K562 (cell line): ENCODE measurements around the gene MAST4. TPM values are rescaled to one million over a fixed set of nuclear protein-coding genes. Genes with fewer than 3 reads are reported as not detected.

Experiments used
- ATAC-seq: fragments of 200-7000 bp; cut with Tn5 transposase; 3 replicates; pipeline ENCODE4 v1.9.1; 2020; ENCODE audit warnings: moderate library complexity
- BruUV-seq: library from RNA; stranded (reverse); fragments of 400-500 nt; replicated peaks from 2 replicates; lab custom pipeline; 2021; lab: Mats Ljungman, UMichigan
- CTCF ChIA-PET: fragments of 300-600 bp; formaldehyde crosslinking; extraction: SDS; loops from one replicate; lab custom pipeline; 2021; ENCODE audit warnings: low intra/inter-chr PET ratio; lab: Yijun Ruan, JAX
- POLR2A ChIA-PET: fragments of 300-600, 350-650 bp; sonication (Branson Sonifier 250); formaldehyde crosslinking; extraction: SDS; loops from one replicate; lab custom pipeline; 2021; ENCODE audit warnings: antibody characterized with exemption, inconsistent platforms; lab: Yijun Ruan, JAX
- DNase-seq, 4 experiments: peaks; one replicate each; pipeline versions ENCODE4 v3.0.0 to v3.0.0-alpha.2; 2011 to 2018; ENCODE audit warnings: low spot score in 3 of 4, mixed read lengths in 3 of 4; ENCODE audit errors: extremely low read depth in 1 of 4
- FAIRE-seq: peaks from 2 replicates; lab custom pipeline; 2011; peaks lifted over from hg19 to GRCh38; lab: Jason Lieb, UNC
- H2AFZ ChIP-seq: 2 replicates; pipeline ENCODE4 v1.6.0; 2011; ENCODE audit warnings: low read depth, low read length, control low read depth, inconsistent platforms
- H3K27ac ChIP-seq: fragments of 200-600 bp; 3 replicates; pipeline ENCODE4 v1.8.0; 2011; ENCODE audit warnings: low read depth, mild to moderate bottlenecking, control low read depth, inconsistent platforms, low read length, moderate library complexity, mixed read lengths; ENCODE audit errors: extremely low read depth
- H3K27me3 ChIP-seq, 2 experiments: fragments of 300-600 bp in 1 of 2; 2 replicates in 1 of 2; 3 replicates in 1 of 2; pipeline versions ENCODE4 v1.6.0 to v1.8.0; 2011; ENCODE audit warnings: inconsistent platforms in 2 of 2, low read length in 2 of 2, mild to moderate bottlenecking in 1 of 2, mixed read lengths in 1 of 2, moderate library complexity in 1 of 2; ENCODE audit not compliant: control insufficient read depth in 2 of 2, insufficient read depth in 2 of 2
- H3K36me3 ChIP-seq: fragments of 300-600 bp; 3 replicates; pipeline ENCODE4 v1.8.0; 2011; ENCODE audit warnings: mild to moderate bottlenecking, low read length, inconsistent platforms; ENCODE audit not compliant: control insufficient read depth, insufficient read depth
- H3K4me1 ChIP-seq, 2 experiments: fragments of 200-600 bp in 1 of 2; replicated peaks in 1 of 2; 2 replicates in 1 of 2; 3 replicates in 1 of 2; pipeline versions ENCODE4 v1.5.1 to v1.8.0; 2011; ENCODE audit warnings: inconsistent platforms in 2 of 2, low read length in 2 of 2, mild to moderate bottlenecking in 1 of 2, mixed read lengths in 1 of 2, moderate library complexity in 1 of 2; ENCODE audit not compliant: control insufficient read depth in 2 of 2, insufficient read depth in 2 of 2
- H3K4me2 ChIP-seq: 2 replicates; pipeline ENCODE4 v1.6.1; 2011; ENCODE audit warnings: low read length, control low read depth, inconsistent platforms, mixed read lengths; ENCODE audit not compliant: insufficient read depth
- H3K4me3 ChIP-seq: fragments of 200-600 bp; sonication (generic), shearing (Covaris generic); 2 replicates; pipeline ENCODE4 v1.5.1; 2016; ENCODE audit warnings: control low read depth, inconsistent platforms
- H3K79me2 ChIP-seq: fragments of 200-600 bp; 3 replicates; pipeline ENCODE4 v1.8.0; 2011; ENCODE audit warnings: low read length, inconsistent platforms; ENCODE audit not compliant: control insufficient read depth, insufficient read depth
- H3K9ac ChIP-seq, 2 experiments: 2 replicates each; pipeline versions ENCODE4 v1.6.0 to v1.6.1; 2011; ENCODE audit warnings: low read depth in 2 of 2, low read length in 2 of 2, control low read depth in 1 of 2, inconsistent platforms in 1 of 2, mild to moderate bottlenecking in 1 of 2, mixed read lengths in 1 of 2; ENCODE audit not compliant: insufficient read depth in 1 of 2
- H3K9me1 ChIP-seq: one replicate; pipeline ENCODE4 v1.6.0; 2011; ENCODE audit warnings: inconsistent platforms, mild to moderate bottlenecking, low read length, moderate library complexity; ENCODE audit not compliant: control insufficient read depth, insufficient read depth
- H3K9me3 ChIP-seq: replicated peaks from 2 replicates; pipeline ENCODE4 v1.5.1; 2011; ENCODE audit warnings: low read depth, low read length, inconsistent platforms; ENCODE audit not compliant: control insufficient read depth, insufficient read depth
- H4K20me1 ChIP-seq: replicated peaks from 2 replicates; pipeline ENCODE4 v1.6.1; 2011; ENCODE audit warnings: low read length, inconsistent platforms, mixed read lengths; ENCODE audit not compliant: control insufficient read depth, insufficient read depth
- DLX4 ChIP-seq: fragments of 250-450 bp; sonication (Bioruptor Pico); IDR thresholded peaks from 2 replicates; pipeline ENCODE4 v1.6.1; 2021; ENCODE audit warnings: mild to moderate bottlenecking
- POLR2H ChIP-seq: IDR thresholded peaks from 2 replicates; pipeline ENCODE4 v1.6.1; 2016; ENCODE audit warnings: missing genetic modification characterization, low read depth, mild to moderate bottlenecking, control low read depth, missing compliant biosample characterization, moderate library complexity
- PPARD ChIP-seq: fragments of 250-450 bp; sonication (Bioruptor Pico); IDR thresholded peaks from 2 replicates; pipeline ENCODE4 v1.8.0; 2022; ENCODE audit warnings: inconsistent platforms, mild to moderate bottlenecking, moderate library complexity
- ZBED1 ChIP-seq: IDR thresholded peaks from 2 replicates; pipeline ENCODE4 v1.6.1; 2014
- ZNF197 ChIP-seq: fragments of 200-800 bp; sonication (Bioruptor generic); IDR thresholded peaks from 2 replicates; pipeline ENCODE4 v1.6.1; 2016; ENCODE audit warnings: low read depth, missing genetic modification characterization, missing compliant biosample characterization
- ZNF277 ChIP-seq: fragments of 250-450 bp; sonication (Bioruptor Pico); IDR thresholded peaks from 2 replicates; pipeline ENCODE4 v1.8.0; 2022; ENCODE audit warnings: inconsistent platforms, mild to moderate bottlenecking, moderate library complexity, borderline replicate concordance
- ZNF354B ChIP-seq: fragments of 250-450 bp; sonication (Bioruptor Pico); IDR thresholded peaks from 2 replicates; pipeline ENCODE4 v1.4.0; 2020
- ZNF41 ChIP-seq: fragments of 250-450 bp; sonication (Bioruptor Pico); conservative IDR thresholded peaks from 2 replicates; pipeline ENCODE4 v1.4.0; 2020; ENCODE audit warnings: mild to moderate bottlenecking
- WGBS: fragments of 100-300 bp; shearing (Covaris generic); methylation state at CpG from one replicate; pipeline ENCODE4 v1.1.6; 2016; ENCODE audit warnings: low coverage, mixed read lengths; ENCODE audit not compliant: insufficient coverage; ENCODE audit errors: missing lambda C conversion rate; 5-methylcytosine and 5-hydroxymethylcytosine counted together
- in situ Hi-C: fragments of 300-500 bp; cut with MboI; formaldehyde crosslinking; loops from 4 replicates; pipeline ENCODE4 v1.15.0; 2018; ENCODE audit warnings: inconsistent platforms, mixed read lengths
- intact Hi-C: fragments of 100-400 bp; cut with micrococcal nuclease; formaldehyde crosslinking; loops from 2 replicates; pipeline ENCODE4 v1.14.2; 2022
- polyA plus RNA-seq, 8 experiments: library from polyadenylated mRNA; depleted of rRNA in 4 of 8; stranded (reverse) in 5 of 8; unstranded in 3 of 8; fragments of >200 nt; fragmentation: Nextera tagmentation in 2 of 8; fragmentation: Illumina TruSeq in 1 of 8; extraction: Ambion mirVana in 2 of 8; extraction: Trizol in 1 of 8; gene quantifications; 2 replicates each; pipeline versions ENCODE4 v1.2.1 to v1.2.3, GENCODE V29; 2011 to 2014; ENCODE audit warnings: inconsistent platforms in 1 of 8, missing spikeins in 1 of 8
- total RNA-seq, 7 experiments: library from RNA; depleted of rRNA in 6 of 7; stranded (reverse); fragments of >200 nt in 6 of 7; fragmentation: Illumina TruSeq in 2 of 7; extraction: Trizol in 2 of 7; gene quantifications; 2 replicates each; pipeline versions ENCODE4 v1.2.1 to v1.2.3, GENCODE V29; 2011 to 2021; ENCODE audit warnings: low replicate concordance in 1 of 7

MAST4 gene
- total and polyA plus RNA-seq, 9 of the 15 experiments (the other 6 are each of a cell fraction or from before 2014, with no cell fraction given) = 0.88 to 10.1 (median 5.2) TPM

DNA sequence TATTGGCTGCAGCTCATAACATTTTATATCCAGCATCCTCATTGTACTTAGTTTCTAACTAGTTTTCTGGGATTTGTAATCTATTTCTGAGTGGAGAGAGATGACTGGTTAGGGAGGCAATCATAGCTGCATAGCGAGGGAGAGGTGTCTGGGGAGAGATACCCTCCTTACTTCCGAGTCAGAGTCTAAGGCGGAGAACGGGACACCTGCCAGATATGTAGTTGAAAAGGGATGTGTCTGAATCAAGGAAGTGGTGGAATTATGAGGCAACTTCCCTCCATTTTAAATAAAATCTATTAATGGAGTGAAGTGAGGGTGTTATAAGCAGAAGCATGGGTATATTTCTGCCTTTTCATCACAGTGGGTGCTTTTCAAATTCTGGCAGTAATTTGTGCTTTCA lies 126.5 kb downstream of the MAST4 start:
- Histone ChIP-seq H3K4me2 (no peak overlapping the region), H4K20me1 (no peaks in the 10 kb centered on the region), H3K27ac (no peak overlapping the region), H2AFZ (no peak overlapping the region), H3K4me3 (no peak overlapping the region), H3K36me3 (no peaks in the 10 kb centered on the region; the same call in 2 of the 3 replicates), H3K9me1 (no peaks in the 10 kb centered on the region), H3K27me3 (no peaks in the 10 kb centered on the region; a peak in 2 of 5 replicates), H3K4me1 (no peaks in the 10 kb centered on the region), H3K79me2 (no peaks in the 10 kb centered on the region), H3K9me3 (no peaks in the 10 kb centered on the region), H3K9ac (no peak overlapping the region)
- no TSS peak for BruUV-seq
- 2% methylated on average over 4 of the region's 4 CpGs for WGBS
- TF ChIP-seq ZBED1 = no peak
- no peak for TF ChIP-seq ZNF41
- no peak for TF ChIP-seq ZNF197 (CRISPR knock-in tag)
- intact Hi-C loops (no loop called here), in situ Hi-C loops (no loop called here)
- CTCF ChIA-PET = no interaction called here
- no peak for ATAC-seq
- DNase-seq = no peak
- FAIRE-seq = no peak
- POLR2A ChIA-PET = no interaction called here

- Histone ChIP-seq H3K36me3 (no peaks in the 10 kb centered on the region; the same call in 2 of the 3 replicates), H4K20me1 (no peaks in the 10 kb centered on the region), H3K27ac (no peak overlapping the region), H3K9me3 (no peaks in the 10 kb centered on the region), H3K9ac (no peak overlapping the region), H3K79me2 (no peaks in the 10 kb centered on the region), H3K4me1 (no peaks in the 10 kb centered on the region), H2AFZ (no peak overlapping the region), H3K27me3 (no peaks in the 10 kb centered on the region; a peak in 2 of 5 replicates), H3K9me1 (no peaks in the 10 kb centered on the region), H3K4me3 (no peak overlapping the region), H3K4me2 (no peak overlapping the region)
- POLR2A ChIA-PET = no interaction called here
- DNase-seq (no peak), FAIRE-seq (no peak), ATAC-seq (no peak)
- CTCF ChIA-PET = no interaction called here
- intact Hi-C loops = no loop called here
- 0% methylated on average over 2 of the region's 2 CpGs for WGBS
- in situ Hi-C loops = no loop called here
- BruUV-seq = no TSS peak
- TF ChIP-seq ZNF277 (CRISPR knock-in tag) = no peak
- TF ChIP-seq PPARD = no peak
- no peak for TF ChIP-seq DLX4 (CRISPR knock-in tag)
- no peak for TF ChIP-seq ZNF354B (CRISPR knock-in tag)
- no peak for TF ChIP-seq POLR2H
- TF ChIP-seq, all 486 proteins: peak for 0
Observed at GRCh38 chr5:66724349-66725139, 128.4 kb downstream of the MAST4 start.
